NCI-H2171 treated with DMSO at 0.1 percent for 48 hours (cell line): Measurements from ENCODE around the gene PSME2.
A peak's percentile ranks its signal among the peaks of the same experiment; 100 is the strongest.

Experiments used
- DNase-seq: peaks from one replicate; lab custom pipeline; 2025; lab: John Stamatoyannopoulos, UW

The PSME2 gene

GRCh38 chr14:24135834-24136683, 10.4 kb downstream of the PSME2 start, which contains the start of gene PSME1:
TSS of gene PSME1 (plus strand) at chr14:24136194. CDS start at chr14:24136263, 69 bp downstream.
- DNase-seq: peak; percentile 91

- no peak for DNase-seq
These were observed 10.9 kb downstream of the PSME2 start for GRCh38 chr14:24135584-24135833.

GRCh38 chr14:24133735-24134134, 12.7 kb downstream of the PSME2 start:
- DNase-seq: no peak

- no peak for DNase-seq
These were observed 13.4 kb downstream of the PSME2 start for GRCh38 chr14:24132976-24133375.

- DNase-seq: no peak
These were observed 14.2 kb downstream of the PSME2 start for GRCh38 chr14:24132061-24132685.

GRCh38 chr14:24131549-24131966, 14.9 kb downstream of the PSME2 start:
- DNase-seq: no peak

- no peak for DNase-seq
These were observed 15.5 kb downstream of the PSME2 start for GRCh38 chr14:24130717-24131548.

GRCh38 chr14:24130380-24130716, 16.1 kb downstream of the PSME2 start, which contains the start of gene FITM1:
TSS of gene FITM1 (plus strand) at chr14:24130659. CDS start at chr14:24131564, 905 bp downstream.
- no peak for DNase-seq

GRCh38 chr14:24129410-24129998, 16.9 kb downstream of the PSME2 start:
- DNase-seq: no peak

GRCh38 chr14:24127673-24128072, 18.7 kb downstream of the PSME2 start:
- no peak for DNase-seq

GRCh38 chr14:24126939-24127338, 19.5 kb downstream of the PSME2 start:
- DNase-seq: no peak

- DNase-seq: no peak
These were observed 22.7 kb downstream of the PSME2 start for GRCh38 chr14:24123424-24124417.

- DNase-seq: no peak
These were observed 23.5 kb downstream of the PSME2 start for GRCh38 chr14:24122898-24123297.

- DNase-seq: no peak
These were observed 24.0 kb downstream of the PSME2 start for GRCh38 chr14:24122416-24122815.

- DNase-seq: no peak
These were observed 25.2 kb downstream of the PSME2 start for GRCh38 chr14:24121210-24121609.

GRCh38 chr14:24119691-24120090, 26.7 kb downstream of the PSME2 start:
- no peak for DNase-seq

- DNase-seq: no peak
These were observed 29.2 kb downstream of the PSME2 start for GRCh38 chr14:24117179-24117578.

GRCh38 chr14:24116128-24116814, 30.1 kb downstream of the PSME2 start:
- DNase-seq: no peak

GRCh38 chr14:24115422-24116127, 30.8 kb downstream of the PSME2 start:
- DNase-seq: no peak
